Endothelial cell (in vitro differentiated cells): ENCODE data around the gene WIPF1. TPM values are rescaled to one million over a fixed set of nuclear protein-coding genes. Genes with fewer than 3 reads are reported as not detected.

Source experiments
- DNase-seq: peaks from one replicate; pipeline ENCODE4 v3.0.0; 2021; ENCODE audit warnings: low spot score
- H3K27ac Mint-ChIP-seq: one replicate; pipeline ENCODE4 v1.8.0; 2021; ENCODE audit warnings: mixed read lengths, inconsistent platforms; ENCODE audit not compliant: unreplicated experiment
- H3K27me3 Mint-ChIP-seq: one replicate; pipeline ENCODE4 v1.8.0; 2021; ENCODE audit warnings: mild to moderate bottlenecking, moderate library complexity, mixed read lengths, inconsistent platforms; ENCODE audit not compliant: unreplicated experiment
- H3K36me3 Mint-ChIP-seq: one replicate; pipeline ENCODE4 v1.8.0; 2021; ENCODE audit warnings: mild to moderate bottlenecking, low read depth, mixed read lengths, inconsistent platforms; ENCODE audit not compliant: unreplicated experiment
- H3K4me1 Mint-ChIP-seq: one replicate; pipeline ENCODE4 v1.8.0; 2021; ENCODE audit warnings: mild to moderate bottlenecking, mixed read lengths, inconsistent platforms; ENCODE audit not compliant: unreplicated experiment
- H3K4me3 Mint-ChIP-seq: one replicate; pipeline ENCODE4 v1.8.0; 2021; ENCODE audit warnings: mild to moderate bottlenecking, mixed read lengths, inconsistent platforms; ENCODE audit not compliant: unreplicated experiment
- H3K9me3 Mint-ChIP-seq: one replicate; pipeline ENCODE4 v1.8.0; 2021; ENCODE audit warnings: mixed read lengths, inconsistent platforms; ENCODE audit not compliant: unreplicated experiment
- CTCF ChIP-seq: fragments of 200-600 bp; sonication (generic); IDR thresholded peaks from one replicate; pipeline ENCODE4 v1.5.0; 2021; ENCODE audit warnings: antibody characterized with exemption; ENCODE audit not compliant: unreplicated experiment
- total RNA-seq: library from RNA; stranded (reverse); fragmentation: NEBNext Ultra II Directional; extraction: Animal tissue kit (Norgen Biotek cat#: 25700); gene quantifications from one replicate; pipeline ENCODE4 v1.2.1, GENCODE V29; 2021; ENCODE audit not compliant: unreplicated experiment

WIPF1 gene
- total RNA-seq, 1 donor from 2014 or later, result 62.8 TPM

GRCh38 chr2:174544802-174545201 lies 52.8 kb downstream of the WIPF1 start:
- Mint-ChIP-seq H3K27me3 (no peaks in the 10 kb centered on the region), H3K4me1 (peaks cover 11% of the 10 kb centered on the region), H3K9me3 (no peaks in the 10 kb centered on the region), H3K36me3 (peaks cover 5% of the 10 kb centered on the region), H3K27ac (no peak overlapping the region), H3K4me3 (no peak overlapping the region)
- no peak for DNase-seq
- no peak for TF ChIP-seq CTCF

- H3K27ac Mint-ChIP-seq, result no peak overlapping the region
- H3K9me3 Mint-ChIP-seq, result no peaks in the 10 kb centered on the region
- peaks cover 11% of the 10 kb centered on the region for H3K4me1 Mint-ChIP-seq
- no peaks in the 10 kb centered on the region for H3K27me3 Mint-ChIP-seq
- TF ChIP-seq CTCF, result no peak
- DNase-seq, result no peak
- peaks cover 5% of the 10 kb centered on the region for H3K36me3 Mint-ChIP-seq
- no peak overlapping the region for H3K4me3 Mint-ChIP-seq
Observed at GRCh38 chr2:174544156-174544555, 53.4 kb downstream of the WIPF1 start.

- H3K27me3 Mint-ChIP-seq, result no peaks in the 10 kb centered on the region
- no peak overlapping the region for H3K4me3 Mint-ChIP-seq
- no peaks in the 10 kb centered on the region for H3K36me3 Mint-ChIP-seq
- H3K27ac Mint-ChIP-seq, result no peak overlapping the region
- TF ChIP-seq CTCF, result no peak
- DNase-seq, result no peak
- H3K9me3 Mint-ChIP-seq, result no peaks in the 10 kb centered on the region
- H3K4me1 Mint-ChIP-seq, result peaks cover 10% of the 10 kb centered on the region
Observed at GRCh38 chr2:174540893-174541292, 56.7 kb downstream of the WIPF1 start.

- Mint-ChIP-seq H3K4me1 (peaks cover 9% of the 10 kb centered on the region), H3K36me3 (no peaks in the 10 kb centered on the region), H3K9me3 (no peaks in the 10 kb centered on the region), H3K27ac (no peak overlapping the region), H3K27me3 (no peaks in the 10 kb centered on the region), H3K4me3 (no peak overlapping the region)
- no peak for DNase-seq
- no peak for TF ChIP-seq CTCF
Observed at GRCh38 chr2:174535757-174536703, 61.6 kb downstream of the WIPF1 start.

- H3K9me3 Mint-ChIP-seq, result no peaks in the 10 kb centered on the region
Observed at GRCh38 chr2:174535083-174535482, 62.5 kb downstream of the WIPF1 start.

More at GRCh38 chr2:174535083-174535482, 62.5 kb downstream of the WIPF1 start:
- Mint-ChIP-seq H3K36me3 (no peaks in the 10 kb centered on the region), H3K27me3 (no peaks in the 10 kb centered on the region), H3K4me1 (peaks cover 9% of the 10 kb centered on the region), H3K27ac (no peak overlapping the region), H3K4me3 (no peak overlapping the region)
- DNase-seq, result no peak
- TF ChIP-seq CTCF, result no peak
